ENCODE results near the gene HPD. TPM values are rescaled to one million over a fixed set of nuclear protein-coding genes. Genes with fewer than 3 reads are reported as not detected.

HPD gene
- total RNA-seq, 1 experiment from 2014 or later: 0.39 TPM

DNA sequence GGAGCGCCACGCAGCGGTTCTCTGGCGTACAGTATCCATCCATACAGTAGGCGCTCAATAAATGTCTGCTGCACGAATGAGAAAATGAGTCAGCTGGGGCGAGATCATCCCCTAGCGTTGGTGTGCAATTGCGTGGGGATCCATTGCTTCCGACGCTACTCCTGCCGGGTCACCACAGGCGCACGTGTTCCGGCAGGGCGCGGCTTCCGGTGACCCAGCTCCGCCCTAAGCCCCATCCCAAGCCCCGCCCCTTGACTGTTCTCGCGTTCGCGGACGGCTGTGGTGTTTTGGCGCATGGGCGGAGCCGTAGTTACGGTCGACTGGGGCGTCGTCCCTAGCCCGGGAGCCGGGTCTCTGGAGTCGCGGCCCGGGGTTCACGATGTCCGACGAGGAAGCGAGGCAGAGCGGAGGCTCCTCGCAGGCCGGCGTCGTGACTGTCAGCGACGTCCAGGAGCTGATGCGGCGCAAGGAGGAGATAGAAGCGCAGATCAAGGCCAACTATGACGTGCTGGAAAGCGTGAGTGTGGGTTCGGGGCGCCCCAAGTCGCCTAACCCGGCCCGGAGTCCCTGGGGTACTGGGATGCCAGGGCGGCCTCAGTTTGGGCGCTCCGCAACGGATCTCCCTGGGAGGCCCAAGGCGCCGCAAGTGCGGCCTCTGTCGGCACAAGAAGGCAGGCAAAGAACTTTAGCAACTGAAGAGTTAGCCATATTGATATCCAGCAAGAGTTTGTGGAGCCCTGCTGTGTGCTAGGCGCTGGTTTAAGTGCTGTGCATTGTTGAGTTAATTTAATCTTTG lies 30.0 kb upstream of the HPD start, which contains the start of gene PSMD9:
Gene PSMD9, plus strand, starts transcription at position 313 of the 796 bp plus-strand sequence. Its CDS starts 67 bp downstream, at position 380.
- ATAC-seq: peak; percentile 94
- Mint-ChIP-seq H3K4me1 (peaks cover 20% of the 10 kb centered on the region), H3K9me3 (peaks cover 5% of the 10 kb centered on the region; the same call in 1 of the 2 replicates), H3K36me3 (no peaks in the 10 kb centered on the region), H3K27ac (peak within 1 kb of the TSS; percentile 99), H3K27me3 (ENCODE audit: low read depth) (peaks cover 26% of the 10 kb centered on the region), H3K4me3 (peak within 1 kb of the TSS; percentile 95)
- peak; percentile 98 for DNase-seq (ENCODE audit: low spot score)
- POLR2A ChIA-PET: interaction anchor here (0.6 to 1.7 kb wide), 7 partner anchors 27 to 106 kb away, joined by 3 to 8 read pairs (median 3); partner anchors contain the start of gene RHOF
- CTCF ChIA-PET: interaction anchor here (0.7 to 5.1 kb wide), 15 partner anchors 9 to 198 kb away, joined by 3 to 68 read pairs (median 4); partner anchors contain the start of genes CFAP251, MLXIP, RHOF and SETD1B
- TF ChIP-seq FOXJ3 (CRISPR knock-in tag; IDR thresholded peaks at IDR 0.05; ENCODE audit: borderline replicate concordance) (no peak), JAZF1 (CRISPR knock-in tag; IDR thresholded peaks at IDR 0.05) (no peak), TEAD1 (CRISPR knock-in tag; IDR thresholded peaks at IDR 0.05) (peak; percentile 94), TP53 (CRISPR knock-in tag; IDR thresholded peaks at IDR 0.05) (peak; percentile 73), MXD4 (CRISPR knock-in tag; IDR thresholded peaks at IDR 0.05; ENCODE audit: borderline replicate concordance) (peak; percentile 57; the same call in 1 of the 2 replicates), SMAD3 (CRISPR knock-in tag; IDR thresholded peaks at IDR 0.05; ENCODE audit: borderline replicate concordance) (peak; percentile 95), ATF1 (CRISPR knock-in tag; IDR thresholded peaks at IDR 0.05) (0 out of 2 replicates have a peak, but pooled peaks have one; percentile 54), CREB1 (CRISPR knock-in tag; IDR thresholded peaks at IDR 0.05) (no peak), FOXP1 (CRISPR knock-in tag; IDR thresholded peaks at IDR 0.05; ENCODE audit: borderline replicate concordance) (peak; percentile 88; the same call in 1 of the 2 replicates), JUN (CRISPR knock-in tag; IDR thresholded peaks at IDR 0.05) (peak; percentile 89), RORB (CRISPR knock-in tag; IDR thresholded peaks at IDR 0.05) (no peak), GTF2I (CRISPR knock-in tag; conservative IDR thresholded peaks at IDR 0.05) (no peak), PRRX2 (CRISPR knock-in tag; IDR thresholded peaks at IDR 0.05) (no peak), ZNF416 (CRISPR knock-in tag; IDR thresholded peaks at IDR 0.05) (no peak), RELA (CRISPR knock-in tag; IDR thresholded peaks at IDR 0.05; ENCODE audit: borderline replicate concordance) (peak; percentile 88), ZNF423 (CRISPR knock-in tag; IDR thresholded peaks at IDR 0.05) (peak; percentile 39)
- TF ChIP-seq, protein P1, sequence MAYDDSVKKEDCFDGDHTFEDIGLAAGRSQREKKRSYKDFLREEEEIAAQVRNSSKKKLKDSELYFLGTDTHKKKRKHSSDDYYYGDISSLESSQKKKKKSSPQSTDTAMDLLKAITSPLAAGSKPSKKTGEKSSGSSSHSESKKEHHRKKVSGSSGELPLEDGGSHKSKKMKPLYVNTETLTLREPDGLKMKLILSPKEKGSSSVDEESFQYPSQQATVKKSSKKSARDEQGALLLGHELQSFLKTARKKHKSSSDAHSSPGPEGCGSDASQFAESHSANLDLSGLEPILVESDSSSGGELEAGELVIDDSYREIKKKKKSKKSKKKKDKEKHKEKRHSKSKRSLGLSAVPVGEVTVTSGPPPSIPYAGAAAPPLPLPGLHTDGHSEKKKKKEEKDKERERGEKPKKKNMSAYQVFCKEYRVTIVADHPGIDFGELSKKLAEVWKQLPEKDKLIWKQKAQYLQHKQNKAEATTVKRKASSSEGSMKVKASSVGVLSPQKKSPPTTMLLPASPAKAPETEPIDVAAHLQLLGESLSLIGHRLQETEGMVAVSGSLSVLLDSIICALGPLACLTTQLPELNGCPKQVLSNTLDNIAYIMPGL (CRISPR knock-in tag; IDR thresholded peaks at IDR 0.05): peak; percentile 98
- TF ChIP-seq, protein P2, sequence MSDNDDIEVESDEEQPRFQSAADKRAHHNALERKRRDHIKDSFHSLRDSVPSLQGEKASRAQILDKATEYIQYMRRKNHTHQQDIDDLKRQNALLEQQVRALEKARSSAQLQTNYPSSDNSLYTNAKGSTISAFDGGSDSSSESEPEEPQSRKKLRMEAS (CRISPR knock-in tag; IDR thresholded peaks at IDR 0.05): peak; percentile 99
- TF ChIP-seq, protein P3, sequence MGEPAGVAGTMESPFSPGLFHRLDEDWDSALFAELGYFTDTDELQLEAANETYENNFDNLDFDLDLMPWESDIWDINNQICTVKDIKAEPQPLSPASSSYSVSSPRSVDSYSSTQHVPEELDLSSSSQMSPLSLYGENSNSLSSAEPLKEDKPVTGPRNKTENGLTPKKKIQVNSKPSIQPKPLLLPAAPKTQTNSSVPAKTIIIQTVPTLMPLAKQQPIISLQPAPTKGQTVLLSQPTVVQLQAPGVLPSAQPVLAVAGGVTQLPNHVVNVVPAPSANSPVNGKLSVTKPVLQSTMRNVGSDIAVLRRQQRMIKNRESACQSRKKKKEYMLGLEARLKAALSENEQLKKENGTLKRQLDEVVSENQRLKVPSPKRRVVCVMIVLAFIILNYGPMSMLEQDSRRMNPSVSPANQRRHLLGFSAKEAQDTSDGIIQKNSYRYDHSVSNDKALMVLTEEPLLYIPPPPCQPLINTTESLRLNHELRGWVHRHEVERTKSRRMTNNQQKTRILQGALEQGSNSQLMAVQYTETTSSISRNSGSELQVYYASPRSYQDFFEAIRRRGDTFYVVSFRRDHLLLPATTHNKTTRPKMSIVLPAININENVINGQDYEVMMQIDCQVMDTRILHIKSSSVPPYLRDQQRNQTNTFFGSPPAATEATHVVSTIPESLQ (CRISPR knock-in tag; IDR thresholded peaks at IDR 0.05): no peak
- TF ChIP-seq, protein P4, sequence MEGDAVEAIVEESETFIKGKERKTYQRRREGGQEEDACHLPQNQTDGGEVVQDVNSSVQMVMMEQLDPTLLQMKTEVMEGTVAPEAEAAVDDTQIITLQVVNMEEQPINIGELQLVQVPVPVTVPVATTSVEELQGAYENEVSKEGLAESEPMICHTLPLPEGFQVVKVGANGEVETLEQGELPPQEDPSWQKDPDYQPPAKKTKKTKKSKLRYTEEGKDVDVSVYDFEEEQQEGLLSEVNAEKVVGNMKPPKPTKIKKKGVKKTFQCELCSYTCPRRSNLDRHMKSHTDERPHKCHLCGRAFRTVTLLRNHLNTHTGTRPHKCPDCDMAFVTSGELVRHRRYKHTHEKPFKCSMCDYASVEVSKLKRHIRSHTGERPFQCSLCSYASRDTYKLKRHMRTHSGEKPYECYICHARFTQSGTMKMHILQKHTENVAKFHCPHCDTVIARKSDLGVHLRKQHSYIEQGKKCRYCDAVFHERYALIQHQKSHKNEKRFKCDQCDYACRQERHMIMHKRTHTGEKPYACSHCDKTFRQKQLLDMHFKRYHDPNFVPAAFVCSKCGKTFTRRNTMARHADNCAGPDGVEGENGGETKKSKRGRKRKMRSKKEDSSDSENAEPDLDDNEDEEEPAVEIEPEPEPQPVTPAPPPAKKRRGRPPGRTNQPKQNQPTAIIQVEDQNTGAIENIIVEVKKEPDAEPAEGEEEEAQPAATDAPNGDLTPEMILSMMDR (IDR thresholded peaks at IDR 0.05): peak; percentile 26; the same call in 1 of the 2 replicates
- TF ChIP-seq, protein P5, sequence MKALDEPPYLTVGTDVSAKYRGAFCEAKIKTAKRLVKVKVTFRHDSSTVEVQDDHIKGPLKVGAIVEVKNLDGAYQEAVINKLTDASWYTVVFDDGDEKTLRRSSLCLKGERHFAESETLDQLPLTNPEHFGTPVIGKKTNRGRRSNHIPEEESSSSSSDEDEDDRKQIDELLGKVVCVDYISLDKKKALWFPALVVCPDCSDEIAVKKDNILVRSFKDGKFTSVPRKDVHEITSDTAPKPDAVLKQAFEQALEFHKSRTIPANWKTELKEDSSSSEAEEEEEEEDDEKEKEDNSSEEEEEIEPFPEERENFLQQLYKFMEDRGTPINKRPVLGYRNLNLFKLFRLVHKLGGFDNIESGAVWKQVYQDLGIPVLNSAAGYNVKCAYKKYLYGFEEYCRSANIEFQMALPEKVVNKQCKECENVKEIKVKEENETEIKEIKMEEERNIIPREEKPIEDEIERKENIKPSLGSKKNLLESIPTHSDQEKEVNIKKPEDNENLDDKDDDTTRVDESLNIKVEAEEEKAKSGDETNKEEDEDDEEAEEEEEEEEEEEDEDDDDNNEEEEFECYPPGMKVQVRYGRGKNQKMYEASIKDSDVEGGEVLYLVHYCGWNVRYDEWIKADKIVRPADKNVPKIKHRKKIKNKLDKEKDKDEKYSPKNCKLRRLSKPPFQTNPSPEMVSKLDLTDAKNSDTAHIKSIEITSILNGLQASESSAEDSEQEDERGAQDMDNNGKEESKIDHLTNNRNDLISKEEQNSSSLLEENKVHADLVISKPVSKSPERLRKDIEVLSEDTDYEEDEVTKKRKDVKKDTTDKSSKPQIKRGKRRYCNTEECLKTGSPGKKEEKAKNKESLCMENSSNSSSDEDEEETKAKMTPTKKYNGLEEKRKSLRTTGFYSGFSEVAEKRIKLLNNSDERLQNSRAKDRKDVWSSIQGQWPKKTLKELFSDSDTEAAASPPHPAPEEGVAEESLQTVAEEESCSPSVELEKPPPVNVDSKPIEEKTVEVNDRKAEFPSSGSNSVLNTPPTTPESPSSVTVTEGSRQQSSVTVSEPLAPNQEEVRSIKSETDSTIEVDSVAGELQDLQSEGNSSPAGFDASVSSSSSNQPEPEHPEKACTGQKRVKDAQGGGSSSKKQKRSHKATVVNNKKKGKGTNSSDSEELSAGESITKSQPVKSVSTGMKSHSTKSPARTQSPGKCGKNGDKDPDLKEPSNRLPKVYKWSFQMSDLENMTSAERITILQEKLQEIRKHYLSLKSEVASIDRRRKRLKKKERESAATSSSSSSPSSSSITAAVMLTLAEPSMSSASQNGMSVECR (CRISPR knock-in tag; IDR thresholded peaks at IDR 0.05; ENCODE audit: borderline replicate concordance): peak; percentile 97
- TF ChIP-seq, protein P6, sequence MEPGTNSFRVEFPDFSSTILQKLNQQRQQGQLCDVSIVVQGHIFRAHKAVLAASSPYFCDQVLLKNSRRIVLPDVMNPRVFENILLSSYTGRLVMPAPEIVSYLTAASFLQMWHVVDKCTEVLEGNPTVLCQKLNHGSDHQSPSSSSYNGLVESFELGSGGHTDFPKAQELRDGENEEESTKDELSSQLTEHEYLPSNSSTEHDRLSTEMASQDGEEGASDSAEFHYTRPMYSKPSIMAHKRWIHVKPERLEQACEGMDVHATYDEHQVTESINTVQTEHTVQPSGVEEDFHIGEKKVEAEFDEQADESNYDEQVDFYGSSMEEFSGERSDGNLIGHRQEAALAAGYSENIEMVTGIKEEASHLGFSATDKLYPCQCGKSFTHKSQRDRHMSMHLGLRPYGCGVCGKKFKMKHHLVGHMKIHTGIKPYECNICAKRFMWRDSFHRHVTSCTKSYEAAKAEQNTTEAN (CRISPR knock-in tag; IDR thresholded peaks at IDR 0.05): peak; percentile 71; the same call in 1 of the 2 replicates
- TF ChIP-seq, protein P7, sequence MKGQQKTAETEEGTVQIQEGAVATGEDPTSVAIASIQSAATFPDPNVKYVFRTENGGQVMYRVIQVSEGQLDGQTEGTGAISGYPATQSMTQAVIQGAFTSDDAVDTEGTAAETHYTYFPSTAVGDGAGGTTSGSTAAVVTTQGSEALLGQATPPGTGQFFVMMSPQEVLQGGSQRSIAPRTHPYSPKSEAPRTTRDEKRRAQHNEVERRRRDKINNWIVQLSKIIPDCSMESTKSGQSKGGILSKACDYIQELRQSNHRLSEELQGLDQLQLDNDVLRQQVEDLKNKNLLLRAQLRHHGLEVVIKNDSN (CRISPR knock-in tag; IDR thresholded peaks at IDR 0.05): peak; percentile 96
